Thyroid gland (tissue), 4 donors: ENCODE results near the gene ELP2. TPM values are rescaled to one million over a fixed set of nuclear protein-coding genes. Genes with fewer than 3 reads are reported as not detected.

Experiments used
- DNase-seq, 2 donors: peaks; one replicate each; pipeline ENCODE4 v3.0.0-alpha.2; 2019
- H3K27ac ChIP-seq, 3 donors: fragments of 200-600 bp; sonication (generic); 1 replicate in 2 of 3; 2 replicates in 1 of 3; pipeline ENCODE4 v1.5.1; 2016 to 2019; ENCODE audit warnings: mild to moderate bottlenecking in 1 of 3, moderate library complexity in 1 of 3
- H3K27me3 ChIP-seq: fragments of 200-600 bp; sonication (generic); one replicate; pipeline ENCODE4 v1.5.1; 2019
- H3K36me3 ChIP-seq, 2 donors: fragments of 200-600 bp; sonication (generic); one replicate each; pipeline ENCODE4 v1.5.1; 2016 to 2019
- H3K4me1 ChIP-seq, 2 donors: fragments of 200-600 bp; sonication (generic); one replicate each; pipeline ENCODE4 v1.5.1; 2017 to 2019
- H3K4me3 ChIP-seq, 3 donors: fragments of 200-600 bp; sonication (generic); replicated peaks in 1 of 3; 1 replicate in 2 of 3; 2 replicates in 1 of 3; pipeline ENCODE4 v1.5.1; 2016; ENCODE audit warnings: mild to moderate bottlenecking in 1 of 3
- H3K9me3 ChIP-seq: fragments of 200-600 bp; sonication (generic); one replicate; pipeline ENCODE4 v1.5.1; 2017
- CTCF ChIP-seq, 6 experiments: fragments of 200-600 bp in 3 of 6; fragments of 450-650 bp in 3 of 6; sonication (generic) in 3 of 6; IDR thresholded peaks; one replicate each; pipeline ENCODE4 v1.5.1; 2016 to 2019; ENCODE audit warnings: antibody characterized with exemption in 6 of 6, mild to moderate bottlenecking in 2 of 6, inconsistent platforms in 1 of 6, moderate library complexity in 1 of 6
- POLR2A ChIP-seq, 2 donors: fragments of 450-650 bp; IDR thresholded peaks; one replicate each; pipeline ENCODE4 v1.6.1; 2017; ENCODE audit warnings: antibody characterized with exemption in 2 of 2, mild to moderate bottlenecking in 2 of 2, moderate library complexity in 1 of 2
- WGBS, 2 donors: methylation state at CpG; one replicate each; pipeline ENCODE4 v1.1.5; 2017; 5-methylcytosine and 5-hydroxymethylcytosine counted together
- intact Hi-C: fragments of 100-400 bp; cut with DNase I; formaldehyde crosslinking; loops from one replicate; pipeline ENCODE4 v1.15.1; 2023
- total RNA-seq, 4 donors: library from RNA; depleted of rRNA; stranded (reverse); fragments of >200 nt; gene quantifications; one replicate each; pipeline ENCODE4 v1.2.3, GENCODE V29; 2016

Gene ELP2
- total RNA-seq, 4 donors from 2014 or later: 50.5 to 93.2 (median 61.4) TPM

- 46 to 49% methylated on average over 2 of the region's 2 CpGs for WGBS, 2 donors
- Histone ChIP-seq H3K27me3 (no peaks in the 10 kb centered on the region), H3K4me3 (no peak overlapping the region), H3K36me3 (peaks cover 10 to 21% of the 10 kb centered on the region in 2 donors), H3K4me1 (no peaks in the 10 kb centered on the region), H3K9me3 (no peaks in the 10 kb centered on the region), H3K27ac (no peak overlapping the region)
- TF ChIP-seq POLR2A (IDR thresholded peaks at IDR 0.05): no peak
- TF ChIP-seq CTCF (IDR thresholded peaks at IDR 0.05): no peak
- DNase-seq: no peak
- intact Hi-C loops: no loop called here
Measured at GRCh38 chr18:36108196-36108595, 21.5 kb upstream of the ELP2 start.

- H3K4me1 ChIP-seq: no peaks in the 10 kb centered on the region
- no peak for DNase-seq
- no peaks in the 10 kb centered on the region for H3K9me3 ChIP-seq
- no peak overlapping the region for H3K27ac ChIP-seq
- H3K27me3 ChIP-seq: no peaks in the 10 kb centered on the region
- no peak for TF ChIP-seq CTCF (IDR thresholded peaks at IDR 0.05)
- no peak for TF ChIP-seq POLR2A (IDR thresholded peaks at IDR 0.05)
- 96 to 97% methylated on average over 5 of the region's 5 CpGs for WGBS, 2 donors
- no peak overlapping the region for H3K4me3 ChIP-seq
- intact Hi-C loops: no loop called here
- peaks cover 13 to 26% of the 10 kb centered on the region in 2 donors for H3K36me3 ChIP-seq
Measured at GRCh38 chr18:36108601-36109000, 21.1 kb upstream of the ELP2 start.

GRCh38 chr18:36109737-36110136 lies 20.0 kb upstream of the ELP2 start:
- Histone ChIP-seq H3K4me1 (no peaks in the 10 kb centered on the region), H3K9me3 (no peaks in the 10 kb centered on the region), H3K27ac (no peak overlapping the region), H3K36me3 (peaks cover 20 to 35% of the 10 kb centered on the region in 2 donors), H3K27me3 (no peaks in the 10 kb centered on the region), H3K4me3 (no peak overlapping the region)
- TF ChIP-seq POLR2A (IDR thresholded peaks at IDR 0.05) (no peak), CTCF (IDR thresholded peaks at IDR 0.05) (no peak)
- 88 to 95% methylated on average over 1 of the region's 1 CpG for WGBS, 2 donors
- intact Hi-C loops: no loop called here
- DNase-seq: no peak

- peaks cover 20 to 35% of the 10 kb centered on the region in 2 donors for H3K36me3 ChIP-seq
Measured at GRCh38 chr18:36112302-36112701, 17.4 kb upstream of the ELP2 start.

GRCh38 chr18:36114251-36114650 lies 15.4 kb upstream of the ELP2 start:
- H3K27me3 ChIP-seq: no peaks in the 10 kb centered on the region
- H3K27ac ChIP-seq: no peak overlapping the region
- TF ChIP-seq CTCF (IDR thresholded peaks at IDR 0.05): no peak
- TF ChIP-seq POLR2A (IDR thresholded peaks at IDR 0.05): no peak
- no peak overlapping the region for H3K4me3 ChIP-seq
- intact Hi-C loops: no loop called here
- WGBS, 2 donors: 86 to 87% methylated on average over 4 of the region's 4 CpGs
- peaks cover 20 to 35% of the 10 kb centered on the region in 2 donors for H3K36me3 ChIP-seq
- no peaks in the 10 kb centered on the region for H3K9me3 ChIP-seq
- no peaks in the 10 kb centered on the region for H3K4me1 ChIP-seq
- DNase-seq: no peak

More at GRCh38 chr18:36112302-36112701, 17.4 kb upstream of the ELP2 start:
- no peak for TF ChIP-seq POLR2A (IDR thresholded peaks at IDR 0.05)
- TF ChIP-seq CTCF (IDR thresholded peaks at IDR 0.05): no peak
- Histone ChIP-seq H3K4me3 (no peak overlapping the region), H3K27ac (no peak overlapping the region), H3K4me1 (no peaks in the 10 kb centered on the region), H3K27me3 (no peaks in the 10 kb centered on the region), H3K9me3 (no peaks in the 10 kb centered on the region)
- intact Hi-C loops: no loop called here
- DNase-seq: no peak
